Endodermal cell (in vitro differentiated cells): ENCODE results near the gene LIM2. TPM values are rescaled to one million over a fixed set of nuclear protein-coding genes. Genes with fewer than 3 reads are reported as not detected.
A peak's percentile ranks its signal among the peaks of the same experiment; 100 is the strongest.
"Not testable (repeated sequence)": the region's sequence is repeated elsewhere in the genome, so short reads cannot be mapped to it uniquely, and the experiment has no call there.

Experiments
- DNase-seq: peaks from one replicate; pipeline ENCODE4 v3.0.0-alpha.2; 2017
- H3K27ac ChIP-seq: 2 replicates; pipeline ENCODE4 v1.5.1; 2013; ENCODE audit warnings: mild to moderate bottlenecking, low read depth, low read length, moderate library complexity
- H3K27me3 ChIP-seq: 2 replicates; pipeline ENCODE4 v1.6.1; 2013; ENCODE audit warnings: mild to moderate bottlenecking, low read length, moderate library complexity; ENCODE audit not compliant: insufficient read depth, control insufficient read depth, poor library complexity, severe bottlenecking
- H3K36me3 ChIP-seq: 2 replicates; pipeline ENCODE4 v1.7.0; 2013; ENCODE audit warnings: mild to moderate bottlenecking, low read length, moderate library complexity; ENCODE audit not compliant: control insufficient read depth, insufficient read depth
- H3K4me1 ChIP-seq: one replicate; pipeline ENCODE4 v1.7.0; 2013; ENCODE audit warnings: low read length; ENCODE audit not compliant: control insufficient read depth, insufficient read depth
- H3K4me3 ChIP-seq: 2 replicates; pipeline ENCODE4 v1.5.1; 2013; ENCODE audit warnings: mild to moderate bottlenecking, low read length, moderate library complexity
- H3K9ac ChIP-seq: 2 replicates; pipeline ENCODE4 v1.6.1; 2013; ENCODE audit warnings: mild to moderate bottlenecking, low read length, moderate library complexity; ENCODE audit not compliant: poor library complexity, severe bottlenecking; ENCODE audit errors: extremely low read depth
- H3K9me3 ChIP-seq: 2 replicates; pipeline ENCODE4 v1.6.1; 2013; ENCODE audit warnings: mild to moderate bottlenecking, low read length, moderate library complexity; ENCODE audit not compliant: control insufficient read depth
- H3K27ac Mint-ChIP-seq: 2 replicates; pipeline ENCODE4 v1.8.0; 2020; ENCODE audit warnings: mixed read lengths
- H3K27me3 Mint-ChIP-seq: 2 replicates; pipeline ENCODE4 v1.8.0; 2021; ENCODE audit warnings: mild to moderate bottlenecking, mixed read lengths; ENCODE audit not compliant: insufficient read depth
- H3K36me3 Mint-ChIP-seq: 2 replicates; pipeline ENCODE4 v1.8.0; 2020; ENCODE audit warnings: low read depth, mixed read lengths
- H3K4me1 Mint-ChIP-seq: 2 replicates; pipeline ENCODE4 v1.8.0; 2020; ENCODE audit warnings: mixed read lengths
- H3K4me3 Mint-ChIP-seq: 2 replicates; pipeline ENCODE4 v1.8.0; 2020; ENCODE audit warnings: mild to moderate bottlenecking, moderate library complexity, mixed read lengths
- H3K9me3 Mint-ChIP-seq: 2 replicates; pipeline ENCODE4 v1.8.0; 2020; ENCODE audit warnings: mild to moderate bottlenecking, mixed read lengths
- CTCF ChIP-seq: fragments of 200-600 bp; sonication (generic); conservative IDR thresholded peaks from 2 replicates; pipeline ENCODE4 v1.5.0; 2021; ENCODE audit warnings: antibody characterized with exemption, mild to moderate bottlenecking
- WGBS, 2 experiments: methylation state at CpG; one replicate each; pipeline versions ENCODE4 v1.1.5 to v1.1.7; 2013; ENCODE audit warnings: missing lambda C conversion rate in 2 of 2, mixed read lengths in 1 of 2; ENCODE audit not compliant: insufficient coverage in 1 of 2, insufficient read length in 1 of 2; 5-methylcytosine and 5-hydroxymethylcytosine counted together
- total RNA-seq, 2 donors: library from RNA; stranded (reverse); fragmentation: NEBNext Ultra II Directional in 1 of 2; extraction: Animal tissue kit (Norgen Biotek cat#: 25700) in 1 of 2; gene quantifications; 2 replicates in 1 of 2; 3 replicates in 1 of 2; pipeline ENCODE4 v1.2.1, GENCODE V29; 2021

The LIM2 gene
- total RNA-seq, 2 donors from 2014 or later = not detected

- TF ChIP-seq CTCF = peak; percentile 79
- H3K4me1 ChIP-seq = peaks cover 2% of the 10 kb centered on the region
- DNase-seq = no peak
- Mint-ChIP-seq H3K27me3 (no peaks in the 10 kb centered on the region), H3K9me3 (peaks cover 33% of the 10 kb centered on the region), H3K4me1 (peaks cover 5% of the 10 kb centered on the region), H3K27ac (no peak overlapping the region), H3K4me3 (no peak overlapping the region), H3K36me3 (peaks cover 14% of the 10 kb centered on the region)
- H3K9me3 ChIP-seq = peaks cover 22% of the 10 kb centered on the region
- 50 to 55% methylated on average over 4 to 7 of the region's 7 CpGs for WGBS, 2 experiments
- H3K4me3 ChIP-seq = no peak overlapping the region
- no peaks in the 10 kb centered on the region for H3K27me3 ChIP-seq
- H3K27ac ChIP-seq = peak overlapping the region; percentile 17
- H3K36me3 ChIP-seq = no peaks in the 10 kb centered on the region
- H3K9ac ChIP-seq = no peak overlapping the region
Observed at GRCh38 chr19:51398096-51398704, 10.4 kb upstream of the LIM2 start.

- not testable (repeated sequence) for H3K27me3 ChIP-seq, H3K27ac Mint-ChIP-seq, H3K36me3 ChIP-seq, H3K27me3 Mint-ChIP-seq, H3K4me3 Mint-ChIP-seq, DNase-seq, H3K4me1 Mint-ChIP-seq, H3K27ac ChIP-seq, H3K4me3 ChIP-seq, H3K4me1 ChIP-seq, H3K9ac ChIP-seq
- peaks cover 15% of the 10 kb centered on the region for H3K9me3 ChIP-seq
- 94 to 96% methylated on average over 9 of the region's 9 CpGs for WGBS, 2 experiments
- Mint-ChIP-seq H3K36me3 (peaks cover 11% of the 10 kb centered on the region), H3K9me3 (peaks cover 26% of the 10 kb centered on the region)
Observed at GRCh38 chr19:51397453-51397852, 9.7 kb upstream of the LIM2 start.

- no peaks in the 10 kb centered on the region for H3K27me3 Mint-ChIP-seq
- H3K4me3 Mint-ChIP-seq = no peak overlapping the region
- H3K4me3 ChIP-seq = no peak overlapping the region
- peaks cover 3% of the 10 kb centered on the region for H3K36me3 Mint-ChIP-seq
- H3K27ac ChIP-seq = no peak overlapping the region
- TF ChIP-seq CTCF = no peak
- no peaks in the 10 kb centered on the region for H3K36me3 ChIP-seq
- peaks cover 2% of the 10 kb centered on the region for H3K4me1 ChIP-seq
- peaks cover 15% of the 10 kb centered on the region for H3K9me3 Mint-ChIP-seq
- H3K27ac Mint-ChIP-seq = no peak overlapping the region
- H3K4me1 Mint-ChIP-seq = peaks cover 5% of the 10 kb centered on the region
- H3K9ac ChIP-seq = no peak overlapping the region
- 92% methylated on average over 2 of the region's 2 CpGs; no CpG with 5 or more reads in 1 of the 2 experiments for WGBS, 2 experiments
- DNase-seq = no peak
- H3K27me3 ChIP-seq = no peaks in the 10 kb centered on the region
- H3K9me3 ChIP-seq = peaks cover 3% of the 10 kb centered on the region
Observed at GRCh38 chr19:51396175-51396574, 8.4 kb upstream of the LIM2 start.
